GM18909 (cell line): Measurements from ENCODE around the gene KCNB1.
"Not testable (repeated sequence)": the region's sequence is repeated elsewhere in the genome, so short reads cannot be mapped to it uniquely, and the experiment has no call there.

Experiments
- ATAC-seq: cut with Tn5 transposase; IDR thresholded peaks from one replicate; pipeline ENCODE4 v1.9.1; 2021; ENCODE audit warnings: mild to moderate bottlenecking; ENCODE audit not compliant: unreplicated experiment, poor library complexity

KCNB1 gene

DNA sequence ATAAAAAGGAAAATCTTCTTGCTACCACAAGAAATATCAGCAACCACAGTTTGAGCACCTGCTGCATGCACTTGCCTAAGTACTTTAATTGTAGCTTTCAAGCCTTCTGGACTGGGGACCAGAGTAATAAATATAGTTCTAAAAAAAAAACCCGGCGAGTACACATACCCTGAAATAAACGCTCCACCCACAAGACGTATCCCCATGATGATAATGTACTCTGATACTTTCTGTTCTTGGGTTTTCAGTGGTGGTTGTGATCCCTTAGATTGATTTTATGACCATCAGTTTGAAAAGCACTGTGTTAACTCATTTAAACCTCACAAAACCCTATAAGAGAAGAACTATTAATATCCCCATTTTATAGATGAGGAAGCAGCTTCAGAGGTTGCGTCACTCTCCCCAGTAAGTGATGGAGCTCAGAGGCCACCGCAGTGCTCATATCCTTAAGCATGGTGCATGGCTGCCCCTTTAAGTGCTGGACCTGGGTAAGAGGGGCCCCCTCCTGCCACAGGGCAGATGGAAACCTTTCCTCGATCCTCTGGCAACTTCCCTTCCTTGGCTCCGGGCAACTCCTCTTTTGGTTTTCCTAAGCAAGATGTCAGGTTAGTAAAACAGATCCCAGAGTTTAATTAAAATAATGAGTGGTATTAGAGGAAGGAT, 67.3 kb downstream of the KCNB1 start:
- ATAC-seq, result no peak

DNA sequence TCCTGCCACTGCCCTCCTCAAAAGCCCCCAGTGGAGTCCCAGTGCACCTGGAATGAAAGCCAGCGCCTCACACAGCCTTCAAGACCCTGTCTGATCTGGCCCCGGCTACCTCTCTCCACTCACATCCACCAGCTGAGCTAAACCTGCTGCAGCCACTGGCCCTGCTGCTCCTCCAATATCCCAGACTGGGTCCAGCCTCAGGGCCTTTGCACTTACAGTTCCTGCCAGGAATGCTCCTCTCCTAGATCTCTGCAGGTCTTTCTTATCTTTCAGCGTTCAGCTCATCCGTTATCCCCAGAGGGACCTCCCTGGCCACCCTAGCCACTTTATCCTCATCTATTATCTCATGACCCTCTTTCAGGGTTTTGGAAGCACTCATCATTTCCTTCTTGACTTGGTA, 68.8 kb downstream of the KCNB1 start:
- no peak for ATAC-seq

DNA sequence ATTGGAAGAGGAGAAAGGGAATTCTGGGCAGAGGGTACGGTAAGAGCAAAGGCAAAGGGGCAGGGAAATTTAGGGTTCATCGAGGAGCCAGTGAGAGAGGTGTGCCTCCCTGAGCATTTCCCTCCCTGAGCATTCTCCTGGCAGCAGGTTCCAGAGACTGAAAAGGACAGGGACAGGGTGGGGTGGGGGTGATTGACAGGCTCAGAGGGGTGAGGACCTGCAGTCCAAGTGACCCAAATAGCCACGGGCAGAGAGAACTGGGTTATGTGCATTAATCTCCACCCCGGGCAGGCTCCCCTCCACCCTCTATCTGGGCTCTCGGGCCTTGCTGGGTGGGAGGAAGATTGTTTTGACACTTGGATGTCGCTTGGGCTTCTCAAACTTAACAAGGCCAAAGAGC, 69.5 kb downstream of the KCNB1 start:
- ATAC-seq, result no peak

DNA sequence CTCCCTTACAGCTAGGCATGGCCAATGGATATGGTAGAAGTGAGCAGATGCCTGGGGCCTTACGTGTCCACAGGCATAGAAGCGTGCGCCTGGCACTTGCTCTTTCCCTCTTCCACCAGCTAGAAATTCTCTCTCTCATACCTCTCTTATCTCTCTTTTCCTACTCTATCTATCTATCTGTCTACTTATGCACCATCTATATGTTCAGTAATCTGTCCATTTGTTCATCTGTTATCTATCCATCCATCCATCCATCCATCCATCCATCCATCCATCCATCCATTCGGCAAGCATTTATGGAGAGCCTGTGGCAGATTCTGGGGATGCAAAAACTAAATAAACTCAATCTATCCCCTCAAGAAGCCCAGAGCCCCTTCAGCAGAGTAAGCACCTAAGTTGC, 70.2 kb downstream of the KCNB1 start:
- ATAC-seq, result no peak

DNA sequence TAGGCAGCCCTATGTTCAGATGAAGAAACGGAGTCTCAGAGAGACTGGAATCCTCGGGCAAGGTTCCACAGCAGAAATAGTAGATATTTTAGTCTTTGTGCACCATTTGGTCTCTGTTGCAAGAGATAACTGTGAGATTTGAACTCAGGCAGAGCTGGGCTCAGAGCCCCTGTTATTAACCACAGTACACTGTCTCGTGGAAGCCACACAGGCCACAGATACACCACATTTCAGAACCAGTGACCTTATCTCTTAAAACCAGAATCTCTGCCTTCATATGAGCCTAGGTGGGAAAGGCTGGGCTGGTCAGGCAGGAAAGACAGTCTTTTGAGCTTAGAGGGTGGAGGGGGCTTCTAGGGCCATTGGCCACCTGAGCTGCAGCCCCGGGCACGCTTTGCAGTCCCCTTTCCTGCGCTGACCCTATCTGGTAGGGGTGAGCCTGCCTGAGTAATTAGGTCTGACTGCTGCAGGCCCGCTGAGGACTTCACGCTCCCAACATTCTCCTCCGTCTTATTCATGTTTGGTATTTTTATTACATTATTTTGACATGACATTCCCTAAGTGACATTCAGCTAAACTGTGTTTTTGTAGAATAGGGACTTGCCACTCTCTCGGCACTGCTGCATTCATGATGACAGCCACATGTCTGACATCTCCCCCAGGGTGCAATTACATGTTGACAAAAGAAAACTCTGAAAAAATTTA, 71.1 kb downstream of the KCNB1 start:
- no peak for ATAC-seq

DNA sequence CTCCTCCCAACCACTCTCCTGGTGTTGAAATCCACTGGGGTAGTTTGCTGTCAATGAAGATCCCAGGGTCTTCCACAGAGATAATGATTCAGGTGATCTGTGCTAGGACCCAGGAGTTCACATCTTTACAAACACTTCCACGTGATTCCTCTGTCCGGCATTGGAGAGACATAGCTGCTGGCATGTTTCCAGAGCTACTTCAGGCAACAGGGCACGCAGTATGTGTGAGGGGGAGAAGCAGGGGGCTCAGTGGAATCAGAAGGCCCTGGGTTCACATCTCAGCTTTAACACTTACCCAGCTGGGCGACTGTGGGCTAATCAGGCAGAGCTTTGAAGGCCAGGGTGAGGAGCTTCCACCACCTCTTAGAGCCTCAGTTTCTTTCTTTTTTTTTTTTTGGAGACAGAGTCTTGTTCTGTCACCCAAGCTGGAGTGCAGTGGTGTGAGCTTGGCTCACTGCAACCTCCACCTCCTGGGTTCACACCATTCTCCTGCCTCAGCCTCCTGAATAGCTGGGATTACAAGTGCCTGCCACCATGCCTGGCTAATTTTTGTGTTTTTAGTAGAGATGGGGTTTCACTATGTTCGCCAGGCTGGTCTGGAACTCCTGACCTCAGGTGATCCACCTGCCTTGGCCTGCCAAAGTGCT, 72.4 kb downstream of the KCNB1 start:
- not testable (repeated sequence) for ATAC-seq

DNA sequence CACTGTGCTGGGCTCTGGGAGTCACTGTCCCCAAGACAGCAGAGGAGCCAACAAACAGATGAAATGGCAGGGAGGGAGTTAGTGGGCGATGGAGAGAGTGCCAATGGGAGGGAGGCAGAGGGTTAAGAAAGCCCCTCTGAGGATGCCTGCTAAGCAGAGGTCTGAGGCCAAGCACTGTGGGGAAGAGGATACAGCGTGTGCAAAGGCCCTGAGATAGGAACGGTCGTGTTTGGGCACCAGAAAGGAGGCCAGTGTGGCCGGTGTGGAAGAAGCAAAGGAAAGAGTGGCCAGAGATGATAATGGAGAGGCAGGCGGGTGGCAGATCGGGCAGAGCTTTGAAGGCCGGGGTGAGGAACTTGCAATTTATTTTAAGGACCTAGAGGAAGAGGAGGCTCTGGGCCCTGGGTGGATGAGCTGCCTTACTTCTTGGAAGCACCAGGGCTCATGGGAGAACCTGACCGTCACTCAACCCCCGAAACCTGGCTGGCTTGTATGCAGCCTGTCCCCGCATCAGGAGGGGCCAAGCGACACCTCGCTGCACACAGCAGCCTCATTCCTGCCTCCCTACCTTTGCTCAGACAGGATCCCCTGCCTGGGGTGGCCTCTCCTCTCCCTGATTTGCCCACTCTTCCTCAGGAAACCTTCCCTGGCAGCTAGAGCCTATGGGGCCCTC, 73.0 kb downstream of the KCNB1 start:
- no peak for ATAC-seq

DNA sequence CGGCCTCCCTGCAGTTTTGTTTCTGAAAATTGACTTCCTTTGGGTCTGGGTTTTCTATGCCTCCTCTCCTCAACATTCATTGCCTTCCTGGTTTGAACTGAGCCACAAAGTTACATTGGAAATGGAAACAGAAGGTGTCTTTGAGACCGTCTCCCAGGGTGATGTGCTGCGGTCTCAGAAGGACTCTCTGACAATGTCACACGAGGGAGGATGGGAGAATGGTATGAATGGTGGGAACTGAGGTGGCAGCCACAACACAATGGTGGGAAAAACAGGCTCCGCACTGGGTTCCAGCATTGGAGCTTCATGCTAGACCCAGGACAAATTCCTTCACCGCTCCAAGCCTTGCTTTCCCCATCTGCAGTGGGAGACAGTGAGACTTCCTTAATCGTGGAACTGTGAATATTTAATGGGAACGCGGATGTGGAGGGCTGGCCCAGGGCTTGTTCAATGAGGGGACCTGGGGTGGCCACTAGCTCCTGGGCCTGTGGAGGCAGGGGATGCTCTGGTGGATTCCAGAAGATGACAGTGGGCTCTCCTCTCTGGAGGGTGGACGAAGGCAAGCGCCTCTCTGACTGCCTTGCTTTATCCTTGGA, 73.9 kb downstream of the KCNB1 start:
- no peak for ATAC-seq

DNA sequence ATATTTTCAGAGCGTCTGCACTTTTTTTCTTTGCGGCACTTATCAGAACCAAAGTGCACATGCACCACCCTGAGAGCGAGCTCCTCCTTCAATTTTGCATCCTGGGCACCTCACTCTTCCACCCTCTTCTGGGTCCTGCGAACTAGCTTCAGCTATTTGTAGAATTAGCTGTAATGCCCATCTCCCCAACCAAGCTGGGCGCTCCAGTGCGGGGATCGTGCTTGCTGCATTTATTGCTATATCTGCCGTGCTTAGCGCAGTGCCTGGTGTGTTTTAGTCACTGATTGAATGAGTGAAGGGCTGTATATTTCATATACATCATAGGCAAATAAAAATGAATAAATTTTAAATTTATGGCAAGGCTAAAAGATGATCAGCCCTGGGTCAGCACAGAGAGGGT, 75.8 kb downstream of the KCNB1 start:
- no peak for ATAC-seq

DNA sequence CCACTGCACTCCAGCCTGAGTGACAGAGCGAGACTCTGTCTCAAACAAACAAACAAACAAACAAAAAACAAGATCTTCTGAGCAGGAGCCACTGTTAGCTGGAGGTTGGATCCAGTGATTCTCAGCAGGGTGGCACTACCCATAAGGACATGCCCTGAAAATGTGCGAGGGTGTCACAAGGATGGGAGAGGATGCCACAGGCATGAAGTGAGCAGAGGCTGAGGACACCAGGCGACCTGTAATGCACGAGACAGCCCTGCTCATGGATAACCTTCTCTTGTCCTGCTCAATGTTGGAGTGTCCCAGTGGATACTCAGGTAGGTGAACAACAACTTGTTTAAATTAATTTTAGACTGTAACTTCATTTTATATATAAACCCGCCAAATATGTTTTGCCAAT, 76.8 kb downstream of the KCNB1 start:
- ATAC-seq, result no peak

DNA sequence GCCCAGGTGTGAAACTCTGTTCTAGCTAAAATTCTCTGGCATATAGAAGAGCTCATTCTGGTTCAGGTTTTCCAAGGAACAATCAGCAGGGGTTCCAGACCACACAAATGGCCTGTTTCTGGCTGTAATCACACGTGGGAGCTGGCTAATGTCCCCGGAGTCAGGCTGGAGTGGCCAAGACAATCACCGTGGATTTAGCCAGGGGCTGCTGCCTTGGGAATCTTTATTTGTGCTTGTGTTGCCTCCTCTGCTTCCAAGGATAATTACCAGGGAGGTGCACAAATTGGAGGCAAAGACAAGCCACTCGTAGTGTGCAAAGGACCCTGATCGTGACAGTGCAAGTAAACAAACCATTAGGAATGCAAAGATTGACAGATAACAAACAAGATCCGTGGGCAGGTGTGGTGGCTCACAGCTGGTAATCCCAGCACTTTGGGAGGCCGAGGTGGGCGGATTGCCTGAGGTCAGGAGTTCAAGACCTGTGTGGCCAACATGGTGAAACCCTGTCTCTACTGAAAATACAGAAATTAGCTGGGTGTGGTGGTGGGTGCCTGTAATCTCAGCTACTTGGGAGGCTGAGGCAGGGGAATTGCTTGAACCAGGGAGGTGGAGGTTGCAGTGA, 77.3 kb downstream of the KCNB1 start:
- ATAC-seq, result no peak

DNA sequence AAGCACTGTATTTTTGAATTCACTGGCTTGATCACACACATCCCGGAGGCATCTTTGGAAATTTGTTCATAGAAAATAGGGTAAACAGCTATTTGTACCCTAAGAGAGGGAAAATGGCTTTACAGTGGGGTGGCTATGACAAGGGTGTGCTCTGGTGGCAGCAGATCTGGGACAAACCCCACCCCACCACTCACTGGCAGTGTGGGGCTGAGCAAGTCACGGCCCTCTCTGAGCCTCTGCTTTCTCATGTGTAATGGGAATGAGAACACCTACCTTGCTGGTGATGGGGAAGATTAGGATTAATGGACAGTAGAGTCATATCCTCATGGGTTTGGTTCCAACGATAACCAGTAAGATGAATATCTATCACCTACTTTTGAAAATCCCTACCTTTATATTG, 78.0 kb downstream of the KCNB1 start:
- no peak for ATAC-seq

DNA sequence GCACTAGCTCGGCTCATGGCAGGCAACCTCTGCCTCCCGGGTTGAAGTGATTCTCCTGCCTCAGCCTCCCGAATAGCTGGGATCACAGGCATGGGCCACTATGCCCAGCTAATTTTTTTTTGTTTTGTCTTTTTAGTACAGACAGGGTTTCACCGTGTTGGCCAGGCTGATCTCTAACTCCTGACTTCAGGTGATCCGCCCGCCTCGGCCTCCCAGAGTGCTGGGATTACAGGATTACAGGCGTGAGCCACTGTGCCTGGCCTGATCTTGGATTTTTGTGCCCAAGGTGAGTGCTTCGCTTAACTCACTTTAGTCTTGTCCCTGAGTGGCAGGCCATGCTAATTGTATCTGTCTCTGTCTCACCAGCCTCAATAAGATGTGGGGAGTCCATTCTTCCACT, 78.6 kb downstream of the KCNB1 start:
- no peak for ATAC-seq

DNA sequence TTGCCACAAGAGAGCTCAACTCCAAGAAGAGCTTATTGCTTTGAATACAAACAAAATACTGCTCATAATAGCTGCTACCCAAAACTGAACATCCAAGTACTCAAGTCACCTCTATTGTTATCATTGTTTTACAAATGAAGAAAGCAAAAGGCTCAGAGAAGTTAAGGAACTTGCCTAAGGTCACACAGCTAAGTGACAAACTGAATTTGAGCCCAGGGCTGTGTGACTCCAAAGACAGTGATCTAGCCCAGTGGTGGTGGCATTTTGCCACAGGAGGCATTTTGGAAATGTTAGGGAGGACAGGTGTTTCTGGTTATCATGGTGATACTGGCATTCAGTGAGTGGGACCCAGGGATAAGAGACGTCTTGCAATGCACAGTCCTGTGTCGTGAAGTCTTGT, 79.5 kb downstream of the KCNB1 start:
- ATAC-seq, result no peak

DNA sequence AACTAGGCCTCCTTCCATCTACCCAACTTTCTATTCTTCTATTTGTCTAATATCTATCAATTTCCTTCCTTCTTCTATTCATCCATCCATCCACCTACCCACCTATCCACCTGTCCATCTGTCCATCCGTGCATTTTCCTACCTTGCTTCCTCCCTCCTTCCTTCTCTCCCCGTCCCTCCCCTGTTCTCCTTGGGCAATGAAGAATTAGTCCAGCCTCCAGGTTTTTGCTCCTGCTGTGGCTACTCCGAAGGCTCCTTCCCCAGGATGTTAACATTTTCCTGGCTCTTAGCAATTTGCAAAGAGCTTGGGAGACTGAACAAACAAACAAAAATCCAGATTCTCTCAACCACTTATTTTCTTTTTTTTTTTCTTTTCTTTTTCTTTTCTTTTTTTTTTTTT, 81.6 kb downstream of the KCNB1 start:
- ATAC-seq, result no peak

DNA sequence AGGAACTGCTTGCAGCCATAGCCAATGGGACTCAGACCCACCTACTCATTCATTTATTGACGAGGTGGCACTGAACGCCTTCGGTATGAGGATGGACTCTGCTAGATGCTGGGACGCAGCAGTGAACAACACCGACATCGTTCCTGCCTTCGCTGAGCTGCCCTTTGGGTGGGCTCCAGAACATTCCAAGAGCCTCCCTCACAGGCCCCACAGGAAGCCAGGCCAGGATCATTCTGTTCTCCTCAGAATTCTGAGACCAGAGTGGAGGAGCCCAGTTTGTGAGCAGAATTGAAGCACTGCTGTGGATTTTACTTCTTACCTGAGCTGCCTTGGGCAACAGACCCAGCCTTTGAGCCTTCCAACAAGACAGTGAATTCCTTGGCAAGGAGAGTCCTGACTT, 82.1 kb downstream of the KCNB1 start:
- ATAC-seq, result no peak

DNA sequence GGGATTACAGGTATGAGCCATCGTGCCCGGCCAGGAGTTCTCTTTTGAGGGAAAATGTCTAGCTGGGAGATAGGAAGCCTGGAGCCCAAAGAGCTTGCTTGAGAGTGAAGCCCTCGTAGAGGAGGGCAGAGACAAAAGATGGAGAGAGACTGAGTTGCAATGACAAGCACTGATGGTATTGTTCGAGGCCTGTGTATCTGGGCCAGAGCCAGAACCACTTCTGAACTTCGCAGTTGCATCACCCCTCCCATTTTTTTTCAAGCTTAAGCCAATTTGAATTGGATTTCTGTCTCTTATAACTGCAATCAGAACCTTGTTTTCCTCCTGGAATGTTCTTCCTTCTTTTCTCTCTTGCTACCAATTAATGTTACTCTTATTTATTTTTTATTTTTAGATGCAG, 83.1 kb downstream of the KCNB1 start:
- no peak for ATAC-seq

DNA sequence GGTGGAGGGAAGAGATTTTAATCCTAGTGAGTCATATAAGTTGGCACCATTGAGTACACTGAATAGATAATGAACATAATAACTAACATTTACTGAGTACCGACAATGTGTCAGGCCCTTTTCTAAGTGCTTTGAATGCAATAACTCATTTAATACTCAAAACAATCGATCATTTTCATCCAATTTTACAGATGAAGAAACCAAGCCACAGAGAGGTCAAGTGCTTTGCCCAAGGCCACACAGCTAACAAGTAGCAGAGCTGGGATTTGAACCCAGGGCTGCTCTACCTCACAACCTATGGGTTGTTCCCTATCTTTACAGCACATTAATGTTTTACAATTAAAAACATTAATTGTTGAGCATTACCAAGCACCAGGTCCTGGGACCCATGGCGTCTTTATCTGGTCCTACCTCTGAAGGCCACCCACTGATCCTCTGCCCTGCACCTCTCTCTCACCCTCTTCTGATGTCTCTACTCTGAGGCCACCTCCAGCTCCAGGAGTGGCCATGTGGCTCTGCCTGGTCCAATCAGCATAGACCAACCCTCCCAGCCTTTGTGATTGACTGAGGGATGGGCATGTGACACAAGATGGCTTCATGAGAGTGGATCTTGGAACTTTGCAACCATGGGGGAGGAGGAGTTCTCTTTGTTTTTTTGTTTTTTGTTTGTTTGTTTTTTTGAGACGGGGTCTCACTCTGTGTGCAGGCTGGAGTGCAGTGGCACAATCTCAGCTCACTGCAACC, 83.9 kb downstream of the KCNB1 start:
- no peak for ATAC-seq

DNA sequence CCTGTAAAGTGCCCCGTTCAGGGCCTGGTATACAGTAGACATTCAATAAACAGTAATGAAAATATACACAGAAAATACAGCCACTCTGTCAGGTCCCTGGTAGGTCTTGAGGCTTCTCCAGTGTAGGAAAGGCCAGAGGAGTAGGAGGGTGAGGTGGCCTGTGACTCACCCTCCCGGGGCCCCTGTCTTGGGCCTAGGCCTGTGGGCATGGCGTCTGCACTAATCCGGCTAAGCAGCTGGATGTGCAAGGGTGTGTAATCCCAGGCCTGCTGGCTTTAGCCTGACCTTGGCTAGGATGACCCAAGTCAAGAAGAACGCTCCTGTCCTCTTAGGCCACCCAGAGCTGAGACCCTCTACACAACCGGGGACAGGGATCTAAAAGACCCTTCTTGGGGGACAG, 84.9 kb downstream of the KCNB1 start:
- no peak for ATAC-seq

DNA sequence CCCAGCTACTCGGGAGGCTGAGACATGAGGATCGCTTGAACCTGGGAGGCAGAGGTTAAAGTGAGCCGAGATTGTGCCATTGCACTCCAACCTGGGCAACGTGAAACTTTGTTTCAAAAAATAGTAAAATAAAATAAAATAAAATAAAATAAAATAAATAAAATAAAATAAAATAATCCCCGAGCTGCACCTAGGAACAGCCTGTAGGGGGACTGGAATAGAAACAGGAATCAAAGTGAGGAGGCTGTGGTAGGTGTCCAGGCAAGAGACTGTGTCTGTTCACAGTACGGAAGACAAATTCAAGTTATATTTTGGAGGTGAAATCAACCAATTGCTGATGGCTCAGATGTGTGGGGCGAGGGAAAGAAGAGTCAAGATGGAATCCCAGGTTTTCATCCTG, 86.2 kb downstream of the KCNB1 start:
- ATAC-seq, result no peak
